ENCODE data around the gene PROK2.

- TF ChIP-seq CTCF (IDR thresholded peaks at IDR 0.05) (no peak), EZH2 (IDR thresholded peaks at IDR 0.05; ENCODE audit: borderline replicate concordance, insufficient read depth, low read depth, low read length, poor library complexity, severe bottlenecking) (no peak)
Observed at GRCh38 chr3:71724584-71725270, 60.2 kb downstream of the PROK2 start.

Data from B cell (primary cell).